ENCODE data around the gene TRAK1.

DNA sequence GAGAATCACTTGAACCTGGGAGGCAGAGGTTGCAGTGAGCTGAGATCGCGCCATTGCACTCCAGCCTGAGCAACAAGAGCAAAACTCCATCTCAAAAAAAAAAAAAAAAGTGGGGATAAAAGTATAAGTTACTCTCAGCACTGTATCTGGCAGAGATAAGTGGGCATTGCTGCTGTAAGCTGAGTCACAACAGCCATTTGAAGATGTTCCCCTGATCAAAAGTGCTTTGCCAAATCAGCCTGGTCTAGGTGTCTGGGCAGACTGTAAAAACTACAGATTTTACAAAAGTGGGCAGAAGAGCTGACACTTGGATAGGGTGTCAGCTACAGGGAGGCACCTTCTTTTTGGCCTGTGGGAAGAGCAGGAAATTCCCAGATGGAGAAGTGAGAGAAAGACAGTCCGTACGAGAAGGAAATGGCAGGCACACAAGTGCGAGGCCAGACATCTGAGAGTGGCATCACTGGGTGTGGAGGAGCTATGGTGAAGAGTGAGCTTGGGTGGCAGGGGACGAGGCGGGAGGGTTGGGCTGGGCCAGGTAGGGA lies 78.5 kb downstream of the TRAK1 start:
- no peak for TF ChIP-seq NRF1 (conservative IDR thresholded peaks at IDR 0.05; ENCODE audit: low read depth, low read length)
- TF ChIP-seq, protein P1, sequence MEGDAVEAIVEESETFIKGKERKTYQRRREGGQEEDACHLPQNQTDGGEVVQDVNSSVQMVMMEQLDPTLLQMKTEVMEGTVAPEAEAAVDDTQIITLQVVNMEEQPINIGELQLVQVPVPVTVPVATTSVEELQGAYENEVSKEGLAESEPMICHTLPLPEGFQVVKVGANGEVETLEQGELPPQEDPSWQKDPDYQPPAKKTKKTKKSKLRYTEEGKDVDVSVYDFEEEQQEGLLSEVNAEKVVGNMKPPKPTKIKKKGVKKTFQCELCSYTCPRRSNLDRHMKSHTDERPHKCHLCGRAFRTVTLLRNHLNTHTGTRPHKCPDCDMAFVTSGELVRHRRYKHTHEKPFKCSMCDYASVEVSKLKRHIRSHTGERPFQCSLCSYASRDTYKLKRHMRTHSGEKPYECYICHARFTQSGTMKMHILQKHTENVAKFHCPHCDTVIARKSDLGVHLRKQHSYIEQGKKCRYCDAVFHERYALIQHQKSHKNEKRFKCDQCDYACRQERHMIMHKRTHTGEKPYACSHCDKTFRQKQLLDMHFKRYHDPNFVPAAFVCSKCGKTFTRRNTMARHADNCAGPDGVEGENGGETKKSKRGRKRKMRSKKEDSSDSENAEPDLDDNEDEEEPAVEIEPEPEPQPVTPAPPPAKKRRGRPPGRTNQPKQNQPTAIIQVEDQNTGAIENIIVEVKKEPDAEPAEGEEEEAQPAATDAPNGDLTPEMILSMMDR (IDR thresholded peaks at IDR 0.05 in 2 of 3, conservative IDR thresholded peaks at IDR 0.05 in 1 of 3; ENCODE audit: control insufficient read depth in 2 of 3, extremely low read depth in 1 of 3, insufficient read depth in 1 of 3, low read depth in 3 of 3, low read length in 3 of 3) = no peak
- TF ChIP-seq CHD1 (IDR thresholded peaks at IDR 0.05; ENCODE audit: low read depth, low read length) = no peak
- no peak for TF ChIP-seq NFYB (IDR thresholded peaks at IDR 0.05; ENCODE audit: insufficient read depth, low read depth, low read length)
- no peak for TF ChIP-seq BHLHE40 (IDR thresholded peaks at IDR 0.05; ENCODE audit: borderline replicate concordance in 1 of 2, low read depth in 2 of 2, low read length in 1 of 2)
- no peak for TF ChIP-seq POLR2A (IDR thresholded peaks at IDR 0.05; ENCODE audit: low read depth, low read length)
- no peak for TF ChIP-seq MYC (IDR thresholded peaks at IDR 0.05; ENCODE audit: insufficient read depth, insufficient read length, insufficient replicate concordance, low read length, severe bottlenecking)
- no peak for TF ChIP-seq SP1 (IDR thresholded peaks at IDR 0.05; ENCODE audit: low read depth, low read length)
- no peak for TF ChIP-seq RFX5 (IDR thresholded peaks at IDR 0.05; ENCODE audit: low read depth, low read length)
- TF ChIP-seq, protein P2, sequence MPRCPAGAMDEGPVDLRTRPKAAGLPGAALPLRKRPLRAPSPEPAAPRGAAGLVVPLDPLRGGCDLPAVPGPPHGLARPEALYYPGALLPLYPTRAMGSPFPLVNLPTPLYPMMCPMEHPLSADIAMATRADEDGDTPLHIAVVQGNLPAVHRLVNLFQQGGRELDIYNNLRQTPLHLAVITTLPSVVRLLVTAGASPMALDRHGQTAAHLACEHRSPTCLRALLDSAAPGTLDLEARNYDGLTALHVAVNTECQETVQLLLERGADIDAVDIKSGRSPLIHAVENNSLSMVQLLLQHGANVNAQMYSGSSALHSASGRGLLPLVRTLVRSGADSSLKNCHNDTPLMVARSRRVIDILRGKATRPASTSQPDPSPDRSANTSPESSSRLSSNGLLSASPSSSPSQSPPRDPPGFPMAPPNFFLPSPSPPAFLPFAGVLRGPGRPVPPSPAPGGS (IDR thresholded peaks at IDR 0.05; ENCODE audit: borderline replicate concordance, insufficient read depth, low read depth, low read length, poor library complexity, severe bottlenecking) = no peak
- TF ChIP-seq EZH2 (IDR thresholded peaks at IDR 0.05; ENCODE audit: borderline replicate concordance, control insufficient read depth, low read depth, low read length) = no peak
- no peak for TF ChIP-seq EP300 (IDR thresholded peaks at IDR 0.05; ENCODE audit: borderline replicate concordance in 1 of 2, control insufficient read depth in 1 of 2, low read depth in 2 of 2, low read length in 2 of 2)
- no peak for TF ChIP-seq POLR2AphosphoS5 (IDR thresholded peaks at IDR 0.05; ENCODE audit: low read length)
- no peak for TF ChIP-seq TCF7 (IDR thresholded peaks at IDR 0.05; ENCODE audit: borderline replicate concordance)

Measured in GM12878 (cell line).